Hepatocyte (in vitro differentiated cells): ENCODE data around the gene SPOCK3.

Experiments used
- EZH2 ChIP-seq: fragments of 200-600 bp; sonication (generic); IDR thresholded peaks from 2 replicates; pipeline ENCODE4 v1.6.1; 2016; ENCODE audit warnings: antibody characterized with exemption, mild to moderate bottlenecking, borderline replicate concordance
- EZH2phosphoT487 ChIP-seq: fragments of 200-600 bp; sonication (generic); IDR thresholded peaks from one replicate; pipeline ENCODE4 v1.6.1; 2018; ENCODE audit warnings: antibody characterized with exemption, mild to moderate bottlenecking, low read depth, moderate library complexity; ENCODE audit not compliant: unreplicated experiment, severe bottlenecking
- TF ChIP-seq, protein P1 (sequence below): fragments of 200-600 bp; sonication (generic); IDR thresholded peaks from 2 replicates; pipeline ENCODE4 v1.5.1; 2016; ENCODE audit warnings: antibody characterized with exemption, mild to moderate bottlenecking; ENCODE audit not compliant: poor library complexity

DNA sequence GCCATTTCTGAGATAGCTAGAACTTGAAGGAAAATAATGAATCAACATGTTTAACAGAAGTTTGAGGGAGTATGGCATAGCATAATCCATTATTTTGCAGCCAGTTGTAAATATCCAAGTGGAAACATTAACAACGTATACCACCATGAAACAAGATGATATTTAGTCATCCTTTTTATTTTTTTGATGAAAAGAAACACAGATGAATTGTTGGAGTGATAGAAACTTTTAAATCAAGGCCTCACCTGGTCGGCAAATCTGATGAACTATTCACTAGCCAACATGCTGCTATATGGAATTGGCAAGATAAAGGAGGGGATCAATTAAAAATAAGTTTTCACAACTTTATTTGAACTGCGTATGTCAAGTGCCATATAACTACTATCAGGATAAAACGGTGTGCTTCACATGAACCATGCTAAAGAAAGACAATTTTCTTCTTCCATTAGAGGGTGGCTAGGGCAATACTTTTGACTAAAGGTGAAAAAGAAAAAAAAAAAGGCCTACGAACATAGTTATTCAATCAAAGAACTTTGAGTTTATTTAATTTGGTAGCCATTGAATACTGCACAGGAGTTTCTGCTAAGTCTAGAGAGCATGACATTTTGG, 510.7 kb downstream of the SPOCK3 start:
- TF ChIP-seq, protein P1, sequence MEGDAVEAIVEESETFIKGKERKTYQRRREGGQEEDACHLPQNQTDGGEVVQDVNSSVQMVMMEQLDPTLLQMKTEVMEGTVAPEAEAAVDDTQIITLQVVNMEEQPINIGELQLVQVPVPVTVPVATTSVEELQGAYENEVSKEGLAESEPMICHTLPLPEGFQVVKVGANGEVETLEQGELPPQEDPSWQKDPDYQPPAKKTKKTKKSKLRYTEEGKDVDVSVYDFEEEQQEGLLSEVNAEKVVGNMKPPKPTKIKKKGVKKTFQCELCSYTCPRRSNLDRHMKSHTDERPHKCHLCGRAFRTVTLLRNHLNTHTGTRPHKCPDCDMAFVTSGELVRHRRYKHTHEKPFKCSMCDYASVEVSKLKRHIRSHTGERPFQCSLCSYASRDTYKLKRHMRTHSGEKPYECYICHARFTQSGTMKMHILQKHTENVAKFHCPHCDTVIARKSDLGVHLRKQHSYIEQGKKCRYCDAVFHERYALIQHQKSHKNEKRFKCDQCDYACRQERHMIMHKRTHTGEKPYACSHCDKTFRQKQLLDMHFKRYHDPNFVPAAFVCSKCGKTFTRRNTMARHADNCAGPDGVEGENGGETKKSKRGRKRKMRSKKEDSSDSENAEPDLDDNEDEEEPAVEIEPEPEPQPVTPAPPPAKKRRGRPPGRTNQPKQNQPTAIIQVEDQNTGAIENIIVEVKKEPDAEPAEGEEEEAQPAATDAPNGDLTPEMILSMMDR = no peak
- TF ChIP-seq EZH2 = no peak
- no peak for TF ChIP-seq EZH2phosphoT487
